Measurements from ENCODE around the gene TUBB. TPM values are rescaled to one million over a fixed set of nuclear protein-coding genes. Genes with fewer than 3 reads are reported as not detected.

Gene TUBB
- total and polyA plus RNA-seq, 9 of the 15 experiments (the other 6 are each of a cell fraction or from before 2014, with no cell fraction given): 971 to 2,870 (median 1,478) TPM

- TF ChIP-seq ADNP (tag; IDR thresholded peaks at IDR 0.05): no peak
- peak; percentile 35 for TF ChIP-seq HNRNPK (IDR thresholded peaks at IDR 0.05; ENCODE audit: low read depth, low read length, poor library complexity, severe bottlenecking)
- TF ChIP-seq SP2 (IDR thresholded peaks at IDR 0.05; ENCODE audit: extremely low read depth, low read depth, low read length, poor library complexity, severe bottlenecking): no peak
- no peak for TF ChIP-seq ZFP91 (CRISPR knock-in tag; IDR thresholded peaks at IDR 0.05)
- TF ChIP-seq KDM1A (IDR thresholded peaks at IDR 0.05): no peak
- TF ChIP-seq NR2F6 (CRISPR knock-in tag; IDR thresholded peaks at IDR 0.05): no peak
- TF ChIP-seq TAF9B (IDR thresholded peaks at IDR 0.05; ENCODE audit: partially characterized antibody): no peak
- no peak for TF ChIP-seq ZNF79 (CRISPR knock-in tag; IDR thresholded peaks at IDR 0.05; ENCODE audit: low read depth)
- TF ChIP-seq PTTG1 (tag; IDR thresholded peaks at IDR 0.05; ENCODE audit: low read depth): no peak
- TF ChIP-seq NCOA4 (IDR thresholded peaks at IDR 0.05; ENCODE audit: partially characterized antibody): no peak
- no peak for TF ChIP-seq TCF7L2 (IDR thresholded peaks at IDR 0.05; ENCODE audit: low read depth, low read length)
- TF ChIP-seq IRF2 (CRISPR knock-in tag; IDR thresholded peaks at IDR 0.05): no peak
- TF ChIP-seq ZNF699 (CRISPR knock-in tag; IDR thresholded peaks at IDR 0.05; ENCODE audit: insufficient replicate concordance): no peak
- no peak for TF ChIP-seq KHSRP (IDR thresholded peaks at IDR 0.05)
- no peak for TF ChIP-seq ZNF57 (CRISPR knock-in tag; IDR thresholded peaks at IDR 0.05)
- no peak for TF ChIP-seq POLR2AphosphoS2 (IDR thresholded peaks at IDR 0.05; ENCODE audit: low read length)
- TF ChIP-seq ZNF655 (CRISPR knock-in tag; IDR thresholded peaks at IDR 0.05): no peak
- no peak for TF ChIP-seq THAP7 (CRISPR knock-in tag; IDR thresholded peaks at IDR 0.05)
- no peak for TF ChIP-seq HLTF (IDR thresholded peaks at IDR 0.05)
- peak; percentile 49; the same call in 1 of the 2 replicates for TF ChIP-seq ELF1 (tag; IDR thresholded peaks at IDR 0.05)
- no peak for TF ChIP-seq SAFB (IDR thresholded peaks at IDR 0.05; ENCODE audit: borderline replicate concordance, low read depth, low read length)
- no peak for TF ChIP-seq LEF1 (IDR thresholded peaks at IDR 0.05)
- TF ChIP-seq CBX3 (IDR thresholded peaks at IDR 0.05; ENCODE audit: borderline replicate concordance in 1 of 2, low read length in 2 of 2): no peak
- TF ChIP-seq ZNF280B (CRISPR knock-in tag; IDR thresholded peaks at IDR 0.05): no peak
- no peak for TF ChIP-seq PTBP1 (IDR thresholded peaks at IDR 0.05; ENCODE audit: low read depth, low read length)
- 0 out of 2 replicates have a peak, but pooled peaks have one; percentile 54 for TF ChIP-seq NFRKB (IDR thresholded peaks at IDR 0.05; ENCODE audit: low read depth)
These were observed 29.5 kb upstream of the TUBB start, which contains the start of gene NRM (continued) for GRCh38 chr6:30690403-30691207.

All from K562 (cell line).